AG04449 (cell line): ENCODE results near the gene MSL3B.

ENCODE experiments used
- CTCF ChIA-PET: fragments of 350-600 bp; formaldehyde crosslinking; extraction: SDS; loops from one replicate; lab custom pipeline; 2021; ENCODE audit warnings: antibody characterized with exemption; lab: Yijun Ruan, JAX
- POLR2A ChIA-PET: fragments of 400-600, 350-600 bp; formaldehyde crosslinking; extraction: SDS; loops from one replicate; lab custom pipeline; 2020; ENCODE audit warnings: antibody characterized with exemption, inconsistent platforms; lab: Yijun Ruan, JAX
- DNase-seq: peaks from one replicate; pipeline ENCODE4 v3.0.0-alpha.2; 2010; ENCODE audit warnings: low read depth, low spot score
- H3K4me3 ChIP-seq: 2 replicates; pipeline ENCODE4 v1.5.1; 2011; ENCODE audit warnings: low read depth, mild to moderate bottlenecking, control low read depth, low read length
- CTCF ChIP-seq: IDR thresholded peaks from one replicate; pipeline ENCODE4 v1.5.1; 2011; ENCODE audit warnings: mild to moderate bottlenecking, moderate library complexity, low read length, control low read depth, inconsistent platforms; ENCODE audit not compliant: insufficient read depth; ENCODE audit errors: missing control alignments

The MSL3B gene

DNA sequence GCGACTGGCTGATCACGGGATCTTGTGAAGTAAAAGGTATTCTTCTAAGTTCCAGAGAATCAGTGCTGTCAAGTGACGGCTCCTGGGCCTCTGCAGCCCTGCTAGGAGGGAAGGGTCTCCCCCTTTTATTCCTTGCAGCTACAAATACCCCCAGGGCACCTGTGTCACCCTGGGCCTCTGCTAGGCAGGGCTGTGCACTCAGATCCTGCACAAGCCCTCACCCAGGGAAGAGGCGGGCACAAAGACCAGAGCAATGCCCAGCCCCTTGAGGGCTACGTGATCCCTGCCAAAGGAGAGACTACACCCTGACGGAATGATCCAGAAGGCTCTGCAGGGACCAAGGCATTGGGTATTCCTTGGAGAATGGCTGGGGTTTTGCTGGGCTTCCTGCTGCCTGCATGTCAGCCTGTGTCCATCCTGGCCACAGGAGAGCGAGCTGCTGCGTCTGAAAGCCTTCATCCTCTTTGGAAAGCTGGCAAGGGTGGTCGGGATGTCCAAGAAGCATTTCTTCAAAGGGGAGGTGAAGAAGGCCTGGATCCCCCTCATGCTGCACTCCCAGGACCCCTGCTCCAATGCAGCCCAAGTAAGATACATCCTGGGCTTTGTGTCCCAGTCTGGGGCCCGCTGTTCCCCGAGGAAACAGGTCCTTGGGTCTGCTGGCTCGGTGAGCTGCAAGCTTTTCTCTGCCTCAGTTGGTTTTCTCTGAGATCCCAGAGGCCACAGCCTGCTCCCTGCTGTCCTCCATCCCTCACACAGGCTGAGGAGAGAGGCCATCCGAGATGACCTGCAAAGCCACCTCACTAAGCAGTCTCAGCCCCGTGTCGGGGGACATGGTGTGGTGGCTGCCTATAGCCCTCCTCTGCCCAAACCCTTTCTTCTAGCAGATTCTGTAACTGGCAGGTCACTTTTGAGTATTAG is 38.7 kb downstream of the MSL3B start:
- CTCF ChIA-PET: no interaction called here
- POLR2A ChIA-PET: no interaction called here

GRCh38 chr2:233828546-233829192 is 39.5 kb downstream of the MSL3B start:
- ChIA-PET POLR2A (no interaction called here), CTCF (no interaction called here)
- H3K4me3 ChIP-seq: no peak overlapping the region
- no peak for TF ChIP-seq CTCF
- no peak for DNase-seq

More for the DNA sequence above, 38.7 kb downstream of the MSL3B start:
- DNase-seq: no peak
- no peak overlapping the region for H3K4me3 ChIP-seq
- TF ChIP-seq CTCF: no peak

DNA sequence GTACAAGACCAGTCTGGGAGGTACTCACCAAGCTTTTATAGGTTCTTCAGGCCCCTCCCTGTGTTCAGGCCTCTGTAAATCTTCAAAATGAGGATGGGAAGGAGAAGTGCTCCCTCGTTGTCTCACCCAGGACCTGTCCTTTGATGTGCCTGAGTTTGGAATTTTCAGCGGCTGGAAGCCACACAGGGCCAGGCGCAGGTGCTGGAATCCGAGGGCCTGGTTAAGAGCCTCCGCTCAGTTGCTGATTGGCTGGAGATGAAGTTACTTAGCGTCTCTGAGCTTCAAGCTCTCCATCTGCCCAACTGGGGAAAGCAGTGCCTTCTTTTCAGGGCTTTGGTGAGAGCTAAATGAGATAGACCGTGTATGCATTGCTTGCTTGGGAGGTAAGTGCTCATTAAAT is 43.8 kb downstream of the MSL3B start:
- ChIA-PET POLR2A (no interaction called here), CTCF (no interaction called here)
- no peak overlapping the region for H3K4me3 ChIP-seq
- no peak for TF ChIP-seq CTCF
- no peak for DNase-seq

- POLR2A ChIA-PET: no interaction called here
- CTCF ChIA-PET: no interaction called here
- no peak overlapping the region for H3K4me3 ChIP-seq
- no peak for TF ChIP-seq CTCF
- no peak for DNase-seq
Measured at GRCh38 chr2:233823731-233824121, 44.5 kb downstream of the MSL3B start.

GRCh38 chr2:233822781-233823730 is 45.1 kb downstream of the MSL3B start:
- H3K4me3 ChIP-seq: no peak overlapping the region
- DNase-seq: no peak
- ChIA-PET POLR2A (no interaction called here), CTCF (no interaction called here)
- no peak for TF ChIP-seq CTCF
